SK-N-SH (cell line): ENCODE measurements around the gene VDR.

Experiments used
- EZH2phosphoT487 ChIP-seq: fragments of 200-600 bp; sonication (generic); IDR thresholded peaks from 2 replicates; pipeline ENCODE4 v1.6.1; 2017; ENCODE audit warnings: low read depth, mixed run types, mild to moderate bottlenecking, antibody characterized with exemption, moderate library complexity, borderline replicate concordance
- FOXJ3 ChIP-seq: sonication (generic); formaldehyde crosslinking; IDR thresholded peaks from 2 replicates; pipeline ENCODE4 v1.5.1; 2020; ENCODE audit warnings: mild to moderate bottlenecking, missing genetic modification reagents
- GABPA ChIP-seq: IDR thresholded peaks from 2 replicates; pipeline ENCODE4 v1.4.0; 2012; ENCODE audit warnings: low read depth, mild to moderate bottlenecking
- MXI1 ChIP-seq: IDR thresholded peaks from 2 replicates; pipeline ENCODE4 v1.6.1; 2012; ENCODE audit warnings: mild to moderate bottlenecking, low read depth, low read length, improper control_type of control experiment
- RAD21 ChIP-seq: IDR thresholded peaks from 2 replicates; pipeline ENCODE4 v1.6.1; 2012; ENCODE audit warnings: mild to moderate bottlenecking, low read length
- RFX5 ChIP-seq: IDR thresholded peaks from 2 replicates; pipeline ENCODE4 v1.6.1; 2012; ENCODE audit warnings: mild to moderate bottlenecking, improper control_type of control experiment, low read length
- RXRA ChIP-seq: IDR thresholded peaks from 2 replicates; pipeline ENCODE4 v1.4.0; 2012; ENCODE audit warnings: low read depth, mild to moderate bottlenecking, borderline replicate concordance
- SMC3 ChIP-seq: IDR thresholded peaks from 2 replicates; pipeline ENCODE4 v1.6.1; 2012; ENCODE audit warnings: low read depth, low read length, improper control_type of control experiment
- TCF12 ChIP-seq: IDR thresholded peaks from 2 replicates; pipeline ENCODE4 v1.4.0; 2012
- TF ChIP-seq, protein P1 (sequence below): fragments of 200-600 bp; sonication (generic); IDR thresholded peaks from 2 replicates; pipeline ENCODE4 v1.6.1; 2017; ENCODE audit warnings: antibody characterized with exemption, mild to moderate bottlenecking, moderate library complexity
- TF ChIP-seq, protein P2 (sequence below): IDR thresholded peaks from 2 replicates; pipeline ENCODE4 v1.6.1; 2012; ENCODE audit warnings: mild to moderate bottlenecking, low read depth, low read length, moderate library complexity
- TF ChIP-seq, protein P3 (sequence below): IDR thresholded peaks from 2 replicates; pipeline ENCODE4 v1.4.0; 2012; ENCODE audit warnings: low read depth
- TF ChIP-seq, protein P4 (sequence below): IDR thresholded peaks from 2 replicates; pipeline ENCODE4; 2012

DNA sequence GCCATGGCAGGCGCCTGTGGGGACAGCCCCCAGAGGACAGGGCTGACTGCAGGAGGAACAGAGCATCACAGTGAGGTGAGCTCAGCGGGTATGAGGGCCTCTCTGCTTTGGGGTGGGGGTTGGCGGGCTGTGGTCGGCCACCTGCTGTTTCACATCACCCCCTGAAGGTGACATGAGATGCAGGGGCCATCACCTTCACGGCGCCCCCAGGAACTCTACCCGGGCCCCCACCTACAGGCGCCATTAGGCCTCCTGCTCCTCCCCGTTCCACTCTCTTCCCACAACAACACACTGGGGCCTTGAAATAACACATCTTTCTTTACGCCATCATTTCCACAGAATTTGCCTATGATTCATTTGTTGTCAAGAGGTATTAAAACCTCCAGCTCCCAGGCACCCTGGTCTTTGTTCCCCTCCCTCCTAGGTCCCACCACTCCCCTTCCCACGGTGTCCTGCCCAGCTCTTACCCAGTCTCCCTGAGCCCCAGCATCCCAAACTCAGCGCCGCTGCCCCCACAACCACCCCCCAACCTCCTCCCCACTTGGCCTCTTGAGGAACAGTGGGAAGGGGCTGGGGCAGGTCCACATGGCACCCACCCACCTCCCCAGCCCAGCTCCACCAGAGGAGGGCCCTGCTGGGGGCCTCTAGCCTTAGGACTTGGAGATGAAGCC, 72.4 kb downstream of the VDR start:
- TF ChIP-seq, protein P1, sequence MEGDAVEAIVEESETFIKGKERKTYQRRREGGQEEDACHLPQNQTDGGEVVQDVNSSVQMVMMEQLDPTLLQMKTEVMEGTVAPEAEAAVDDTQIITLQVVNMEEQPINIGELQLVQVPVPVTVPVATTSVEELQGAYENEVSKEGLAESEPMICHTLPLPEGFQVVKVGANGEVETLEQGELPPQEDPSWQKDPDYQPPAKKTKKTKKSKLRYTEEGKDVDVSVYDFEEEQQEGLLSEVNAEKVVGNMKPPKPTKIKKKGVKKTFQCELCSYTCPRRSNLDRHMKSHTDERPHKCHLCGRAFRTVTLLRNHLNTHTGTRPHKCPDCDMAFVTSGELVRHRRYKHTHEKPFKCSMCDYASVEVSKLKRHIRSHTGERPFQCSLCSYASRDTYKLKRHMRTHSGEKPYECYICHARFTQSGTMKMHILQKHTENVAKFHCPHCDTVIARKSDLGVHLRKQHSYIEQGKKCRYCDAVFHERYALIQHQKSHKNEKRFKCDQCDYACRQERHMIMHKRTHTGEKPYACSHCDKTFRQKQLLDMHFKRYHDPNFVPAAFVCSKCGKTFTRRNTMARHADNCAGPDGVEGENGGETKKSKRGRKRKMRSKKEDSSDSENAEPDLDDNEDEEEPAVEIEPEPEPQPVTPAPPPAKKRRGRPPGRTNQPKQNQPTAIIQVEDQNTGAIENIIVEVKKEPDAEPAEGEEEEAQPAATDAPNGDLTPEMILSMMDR = no peak
- TF ChIP-seq TCF12 = no peak
- TF ChIP-seq FOXJ3 = no peak
- TF ChIP-seq, protein P2, sequence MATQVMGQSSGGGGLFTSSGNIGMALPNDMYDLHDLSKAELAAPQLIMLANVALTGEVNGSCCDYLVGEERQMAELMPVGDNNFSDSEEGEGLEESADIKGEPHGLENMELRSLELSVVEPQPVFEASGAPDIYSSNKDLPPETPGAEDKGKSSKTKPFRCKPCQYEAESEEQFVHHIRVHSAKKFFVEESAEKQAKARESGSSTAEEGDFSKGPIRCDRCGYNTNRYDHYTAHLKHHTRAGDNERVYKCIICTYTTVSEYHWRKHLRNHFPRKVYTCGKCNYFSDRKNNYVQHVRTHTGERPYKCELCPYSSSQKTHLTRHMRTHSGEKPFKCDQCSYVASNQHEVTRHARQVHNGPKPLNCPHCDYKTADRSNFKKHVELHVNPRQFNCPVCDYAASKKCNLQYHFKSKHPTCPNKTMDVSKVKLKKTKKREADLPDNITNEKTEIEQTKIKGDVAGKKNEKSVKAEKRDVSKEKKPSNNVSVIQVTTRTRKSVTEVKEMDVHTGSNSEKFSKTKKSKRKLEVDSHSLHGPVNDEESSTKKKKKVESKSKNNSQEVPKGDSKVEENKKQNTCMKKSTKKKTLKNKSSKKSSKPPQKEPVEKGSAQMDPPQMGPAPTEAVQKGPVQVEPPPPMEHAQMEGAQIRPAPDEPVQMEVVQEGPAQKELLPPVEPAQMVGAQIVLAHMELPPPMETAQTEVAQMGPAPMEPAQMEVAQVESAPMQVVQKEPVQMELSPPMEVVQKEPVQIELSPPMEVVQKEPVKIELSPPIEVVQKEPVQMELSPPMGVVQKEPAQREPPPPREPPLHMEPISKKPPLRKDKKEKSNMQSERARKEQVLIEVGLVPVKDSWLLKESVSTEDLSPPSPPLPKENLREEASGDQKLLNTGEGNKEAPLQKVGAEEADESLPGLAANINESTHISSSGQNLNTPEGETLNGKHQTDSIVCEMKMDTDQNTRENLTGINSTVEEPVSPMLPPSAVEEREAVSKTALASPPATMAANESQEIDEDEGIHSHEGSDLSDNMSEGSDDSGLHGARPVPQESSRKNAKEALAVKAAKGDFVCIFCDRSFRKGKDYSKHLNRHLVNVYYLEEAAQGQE = no peak
- TF ChIP-seq, protein P3, sequence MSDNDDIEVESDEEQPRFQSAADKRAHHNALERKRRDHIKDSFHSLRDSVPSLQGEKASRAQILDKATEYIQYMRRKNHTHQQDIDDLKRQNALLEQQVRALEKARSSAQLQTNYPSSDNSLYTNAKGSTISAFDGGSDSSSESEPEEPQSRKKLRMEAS = no peak
- TF ChIP-seq GABPA = no peak
- no peak for TF ChIP-seq MXI1
- TF ChIP-seq EZH2phosphoT487 = no peak
- TF ChIP-seq RFX5 = no peak
- TF ChIP-seq, protein P4, sequence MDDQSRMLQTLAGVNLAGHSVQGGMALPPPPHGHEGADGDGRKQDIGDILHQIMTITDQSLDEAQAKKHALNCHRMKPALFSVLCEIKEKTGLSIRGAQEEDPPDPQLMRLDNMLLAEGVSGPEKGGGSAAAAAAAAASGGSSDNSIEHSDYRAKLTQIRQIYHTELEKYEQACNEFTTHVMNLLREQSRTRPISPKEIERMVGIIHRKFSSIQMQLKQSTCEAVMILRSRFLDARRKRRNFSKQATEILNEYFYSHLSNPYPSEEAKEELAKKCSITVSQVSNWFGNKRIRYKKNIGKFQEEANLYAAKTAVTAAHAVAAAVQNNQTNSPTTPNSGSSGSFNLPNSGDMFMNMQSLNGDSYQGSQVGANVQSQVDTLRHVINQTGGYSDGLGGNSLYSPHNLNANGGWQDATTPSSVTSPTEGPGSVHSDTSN = no peak
- TF ChIP-seq RXRA = no peak
- no peak for TF ChIP-seq RAD21
- TF ChIP-seq SMC3 = no peak
